GM21360 (cell line): ENCODE data around the gene TDRD10.

Source experiments
- ATAC-seq: cut with Tn5 transposase; IDR thresholded peaks from one replicate; pipeline ENCODE4 v1.9.1; 2021; ENCODE audit warnings: mild to moderate bottlenecking, moderate library complexity; ENCODE audit not compliant: unreplicated experiment

Gene TDRD10

DNA sequence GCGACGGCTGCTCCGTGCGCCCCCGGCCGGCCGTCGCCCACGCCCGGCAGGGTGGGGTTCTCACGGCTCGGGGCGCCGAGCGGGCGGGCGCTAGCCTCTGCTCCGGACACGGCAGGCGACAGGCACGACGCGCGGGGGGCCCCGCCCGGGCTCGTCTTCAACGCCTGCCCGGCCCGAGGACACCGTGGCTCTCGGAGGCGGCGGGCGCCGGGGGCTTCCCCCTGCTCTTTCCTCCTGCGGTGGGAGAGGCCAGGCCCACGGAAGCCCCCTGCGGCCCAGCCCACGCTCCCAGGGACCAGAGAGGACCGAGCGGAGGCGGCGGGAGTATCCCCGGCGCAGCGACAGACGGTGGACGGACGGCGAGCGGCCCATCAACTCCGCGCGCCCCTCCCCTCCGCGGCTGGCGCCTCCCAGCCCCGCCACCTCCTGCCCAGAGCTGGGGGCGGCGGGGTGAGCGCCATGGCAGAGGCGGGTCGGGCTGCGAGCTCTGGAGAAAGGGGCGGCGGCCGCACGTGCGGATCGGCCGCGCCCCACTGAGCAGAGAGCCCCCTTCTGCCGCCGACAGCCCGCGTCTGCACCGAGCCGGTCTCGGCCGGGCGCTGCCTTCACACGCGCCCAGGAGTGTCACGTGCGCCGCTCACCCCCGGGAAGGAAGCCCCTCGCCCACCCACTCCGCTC, at the start of gene TDRD10, which contains the start of gene SHE:
TDRD10 (plus strand) TSS at position 154 of the 678 bp plus-strand sequence. CDS start 4,685 bp downstream, outside the sequence.
SHE (minus strand) TSS at position 347 of the 678 bp plus-strand sequence. CDS start 386 bp downstream, outside the sequence.
- no peak for ATAC-seq

DNA sequence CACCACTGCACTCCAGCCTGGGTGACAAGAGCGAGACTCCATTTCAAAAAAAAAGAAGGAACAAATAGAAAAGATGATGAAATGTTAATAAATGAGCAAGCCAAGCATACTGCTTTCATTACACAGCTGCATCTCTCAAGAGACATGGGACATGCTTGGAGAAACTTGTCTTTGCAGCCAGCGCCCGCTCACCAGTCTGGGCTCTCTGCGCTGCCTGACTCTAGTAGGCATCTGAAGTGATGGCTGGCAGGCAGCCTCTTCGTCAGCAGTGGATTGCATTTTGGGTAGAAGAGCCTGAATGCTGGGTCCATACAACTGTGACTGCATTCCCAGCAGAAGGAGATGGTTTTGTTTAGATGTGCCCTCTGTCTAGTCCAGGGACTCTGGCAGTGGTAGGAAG, 48.9 kb upstream of the TDRD10 start:
- no peak for ATAC-seq

GRCh38 chr1:154453574-154454352, 48.3 kb upstream of the TDRD10 start:
- no peak for ATAC-seq

DNA sequence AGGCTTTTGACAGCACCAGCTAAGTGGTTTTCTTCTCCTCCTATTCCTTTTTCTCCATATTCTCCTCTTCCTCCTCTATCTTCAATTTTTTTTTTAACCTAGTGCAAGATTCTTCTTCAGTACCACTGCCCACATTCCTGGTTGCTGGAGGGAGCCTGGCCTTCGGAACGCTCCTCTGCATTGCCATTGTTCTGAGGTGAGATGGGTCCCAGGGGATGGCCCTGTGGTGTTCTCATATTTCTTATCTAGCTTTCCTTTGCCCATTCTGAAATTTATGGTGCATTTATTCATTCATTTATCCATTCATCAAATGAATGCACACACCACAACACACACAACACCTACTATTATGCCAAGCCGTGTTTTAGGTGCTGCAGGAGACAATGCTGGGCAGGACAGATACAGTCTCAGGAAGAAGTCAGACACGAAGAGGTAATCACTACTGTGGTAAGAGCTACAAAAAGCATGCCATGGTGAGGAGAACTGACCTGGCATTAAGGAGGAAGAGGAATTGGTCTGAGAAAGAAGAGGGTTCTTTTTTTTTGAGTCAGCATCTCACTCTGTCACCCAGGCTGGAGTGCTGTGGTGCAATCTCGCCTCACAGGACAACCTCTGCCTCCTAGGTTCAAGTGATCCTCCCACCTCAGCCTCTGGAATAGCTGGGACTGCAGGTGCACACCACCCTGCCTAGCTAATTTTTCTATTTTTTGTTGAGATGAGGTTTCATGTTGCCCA, 47.5 kb upstream of the TDRD10 start:
- no peak for ATAC-seq

DNA sequence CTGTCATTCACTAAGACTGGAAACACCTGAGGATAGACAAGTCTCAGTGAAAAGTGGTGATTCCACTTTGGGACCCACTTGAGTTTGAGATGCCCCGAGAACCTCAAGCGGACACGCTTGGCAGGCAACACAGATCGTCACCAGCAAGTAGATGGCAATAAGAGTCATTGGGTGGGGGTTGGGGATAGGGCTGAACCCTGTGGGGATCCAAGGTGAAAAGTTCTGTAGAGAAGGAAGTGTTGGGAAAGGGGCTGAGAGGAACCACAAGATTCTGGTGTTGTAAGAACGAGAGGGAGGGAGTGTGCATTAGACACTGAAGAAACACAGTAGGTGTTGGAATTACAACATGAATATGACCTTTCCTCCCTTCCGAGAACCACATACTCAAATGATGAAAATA, 45.4 kb upstream of the TDRD10 start:
- no peak for ATAC-seq

- ATAC-seq: no peak
Observed at GRCh38 chr1:154459080-154459479, 42.9 kb upstream of the TDRD10 start.

GRCh38 chr1:154460695-154461260, 41.2 kb upstream of the TDRD10 start:
- no peak for ATAC-seq

DNA sequence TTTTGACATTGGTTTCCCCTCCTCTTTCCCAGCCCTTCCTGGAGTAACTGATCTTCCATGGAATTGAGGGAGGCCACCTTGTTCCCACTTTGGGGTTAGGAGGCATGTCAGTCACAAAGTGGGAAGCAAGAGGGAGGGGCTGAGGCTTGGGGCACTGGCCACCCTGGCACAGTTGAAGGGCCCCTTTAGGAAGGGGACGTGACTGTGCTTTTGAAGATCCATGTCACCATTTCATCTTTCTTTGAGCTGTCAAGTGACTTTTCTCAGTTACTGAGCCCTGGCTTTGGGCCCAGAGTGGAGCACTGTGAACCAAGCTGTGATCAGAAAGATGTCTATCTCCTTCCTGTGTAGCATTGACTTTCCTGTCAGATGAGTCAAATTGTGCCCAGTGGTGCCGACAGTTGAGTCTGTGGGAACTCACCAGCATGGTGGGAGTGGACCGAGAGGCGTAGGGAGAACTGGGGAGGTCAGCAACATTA, 38.5 kb upstream of the TDRD10 start:
- ATAC-seq: no peak

DNA sequence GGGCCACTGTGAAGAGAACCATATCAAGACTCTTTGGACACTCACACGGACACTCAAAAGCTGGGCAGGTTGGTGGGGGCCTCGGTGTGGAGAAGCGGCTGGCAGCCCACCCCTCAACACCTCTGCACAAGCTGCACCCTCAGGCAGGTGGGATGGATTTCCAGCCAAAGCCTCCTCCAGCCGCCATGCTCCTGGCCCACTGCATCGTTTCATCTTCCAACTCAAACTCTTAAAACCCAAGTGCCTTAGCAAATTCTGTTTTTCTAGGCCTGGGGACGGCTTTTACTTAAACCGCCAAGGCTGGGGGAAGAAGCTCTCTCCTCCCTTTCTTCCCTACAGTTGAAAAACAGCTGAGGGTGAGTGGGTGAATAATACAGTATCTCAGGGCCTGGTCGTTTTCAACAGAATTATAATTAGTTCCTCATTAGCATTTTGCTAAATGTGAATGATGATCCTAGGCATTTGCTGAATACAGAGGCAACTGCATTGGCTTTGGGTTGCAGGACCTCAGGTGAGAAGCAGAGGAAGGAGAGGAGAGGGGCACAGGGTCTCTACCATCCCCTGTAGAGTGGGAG, 36.3 kb upstream of the TDRD10 start:
- no peak for ATAC-seq

DNA sequence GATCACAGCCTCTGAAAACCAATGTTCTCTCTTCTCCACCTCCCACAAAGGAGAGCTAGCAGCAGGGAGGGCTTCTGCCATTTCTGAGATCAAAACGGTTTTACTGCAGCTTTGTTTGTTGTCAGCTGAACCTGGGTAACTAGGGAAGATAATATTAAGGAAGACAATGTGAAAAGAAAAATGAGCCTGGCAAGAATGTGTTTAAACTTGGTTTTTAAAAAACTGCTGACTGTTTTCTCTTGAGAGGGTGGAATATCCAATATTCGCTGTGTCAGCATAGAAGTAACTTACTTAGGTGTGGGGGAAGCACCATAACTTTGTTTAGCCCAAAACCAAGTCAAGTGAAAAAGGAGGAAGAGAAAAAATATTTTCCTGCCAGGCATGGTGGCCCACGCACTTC, 35.8 kb upstream of the TDRD10 start:
- ATAC-seq: no peak

DNA sequence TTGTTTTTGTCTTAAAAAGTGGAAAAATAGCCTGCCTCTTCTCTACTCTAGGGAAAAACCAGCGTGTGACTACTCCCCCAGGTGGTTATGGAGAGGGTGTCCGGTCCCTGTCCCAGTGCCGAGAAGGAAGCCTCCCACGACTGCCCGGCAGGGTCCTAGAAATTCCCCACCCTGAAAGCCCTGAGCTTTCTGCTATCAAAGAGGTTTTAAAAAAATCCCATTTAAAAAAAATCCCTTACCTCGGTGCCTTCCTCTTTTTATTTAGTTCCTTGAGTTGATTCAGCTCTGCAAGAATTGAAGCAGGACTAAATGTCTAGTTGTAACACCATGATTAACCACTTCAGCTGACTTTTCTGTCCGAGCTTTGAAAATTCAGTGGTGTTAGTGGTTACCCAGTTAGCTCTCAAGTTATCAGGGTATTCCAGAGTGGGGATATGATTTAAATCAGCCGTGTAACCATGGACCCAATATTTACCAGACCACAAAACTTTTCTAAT, 35.0 kb upstream of the TDRD10 start:
- no peak for ATAC-seq

DNA sequence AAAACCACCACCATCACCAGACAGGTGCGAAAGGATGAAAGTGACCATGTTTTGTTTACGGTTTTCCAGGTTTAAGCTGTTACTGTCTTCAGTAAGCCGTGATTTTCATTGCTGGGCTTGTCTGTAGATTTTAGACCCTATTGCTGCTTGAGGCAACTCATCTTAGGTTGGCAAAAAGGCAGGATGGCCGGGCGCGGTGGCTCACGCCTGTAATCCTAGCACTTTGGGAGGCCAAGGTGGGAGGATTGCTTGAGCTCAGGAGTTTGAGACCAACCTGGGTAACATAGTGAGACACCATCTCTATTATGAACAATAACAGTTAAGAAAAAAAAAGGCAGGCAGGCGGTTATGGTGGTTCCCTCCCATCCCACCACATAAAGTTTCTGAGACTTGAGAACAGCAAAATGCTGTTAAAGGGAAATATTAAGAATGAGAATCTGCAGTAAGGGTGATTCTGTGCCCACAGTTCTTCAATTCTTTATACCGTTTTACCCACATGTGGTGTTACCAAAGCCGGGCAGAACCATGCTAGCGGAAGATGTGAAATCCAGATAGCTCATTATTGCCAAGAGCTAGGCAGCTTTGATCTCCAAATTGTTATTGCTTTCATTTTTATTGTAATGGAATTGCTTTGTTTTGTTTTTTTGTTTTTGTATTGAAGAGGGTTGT, 34.5 kb upstream of the TDRD10 start:
- ATAC-seq: no peak

DNA sequence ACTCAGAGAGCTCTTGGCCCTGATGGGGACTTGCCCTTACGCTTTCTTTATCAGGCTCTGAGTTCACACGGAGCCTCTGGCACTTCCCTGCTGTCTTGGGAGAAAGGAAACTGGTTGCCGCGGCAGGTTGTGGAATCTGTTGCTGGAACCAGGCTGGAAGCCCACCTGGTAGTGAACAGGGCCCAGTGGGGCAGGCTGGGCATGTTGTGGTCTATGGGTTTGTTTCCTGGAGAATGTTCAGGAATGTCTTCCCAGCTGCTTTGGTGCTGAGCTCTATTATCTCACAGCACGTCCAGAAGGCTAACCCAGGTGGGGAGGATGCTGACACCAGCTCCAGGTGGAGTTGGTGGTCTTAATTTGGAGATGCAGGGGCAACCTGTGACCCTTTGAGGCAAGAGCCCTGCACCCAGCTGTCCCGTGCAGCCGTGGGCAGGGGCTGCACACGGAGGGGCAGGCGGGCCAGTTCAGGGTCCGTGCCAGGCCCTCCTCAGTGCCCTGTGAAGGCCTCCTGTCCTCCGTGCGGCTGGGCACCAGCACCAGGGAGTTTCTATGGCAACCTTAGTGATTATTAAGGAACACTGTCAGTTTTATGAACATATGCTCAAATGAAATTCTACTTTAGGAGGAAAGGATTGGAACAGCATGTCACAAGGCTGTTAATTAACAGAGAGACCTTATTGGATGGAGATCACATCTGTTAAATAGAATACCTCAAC, 33.3 kb upstream of the TDRD10 start:
- no peak for ATAC-seq

DNA sequence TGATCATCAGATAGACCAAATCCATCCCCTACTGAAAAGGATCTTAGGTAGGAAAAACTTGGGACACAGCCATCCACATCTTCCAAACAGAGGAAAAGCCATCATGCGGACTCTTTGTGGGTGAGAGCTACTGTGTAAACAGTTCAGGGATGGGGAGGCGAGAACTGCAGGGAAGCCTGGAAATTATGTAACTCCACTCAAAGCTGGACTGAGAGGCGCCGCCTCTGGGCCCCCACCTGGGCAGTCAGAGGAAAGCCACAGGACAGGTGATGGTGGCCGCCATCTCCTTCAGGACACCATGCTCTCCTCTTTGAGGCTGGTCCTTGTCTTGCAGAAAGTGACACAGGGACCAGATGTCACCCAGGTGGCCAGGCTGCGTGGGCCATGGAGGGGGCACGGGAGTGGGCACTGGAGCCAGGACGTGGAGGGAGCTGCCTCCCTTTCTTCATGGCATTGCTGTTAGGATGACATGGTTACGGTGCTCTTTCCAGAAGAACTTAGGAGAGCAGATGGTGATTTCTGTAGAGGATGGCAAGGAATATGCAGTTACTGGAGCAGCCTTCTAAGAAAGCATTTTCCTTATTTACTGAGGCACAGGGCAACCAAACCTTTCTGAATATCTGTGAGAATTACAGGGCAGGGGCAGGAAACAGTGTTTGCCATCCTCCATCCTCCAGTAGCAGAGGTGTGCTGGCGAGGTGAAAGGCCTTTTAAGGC, 32.0 kb upstream of the TDRD10 start:
- ATAC-seq: no peak

GRCh38 chr1:154471304-154471703, 30.7 kb upstream of the TDRD10 start:
- ATAC-seq: no peak

DNA sequence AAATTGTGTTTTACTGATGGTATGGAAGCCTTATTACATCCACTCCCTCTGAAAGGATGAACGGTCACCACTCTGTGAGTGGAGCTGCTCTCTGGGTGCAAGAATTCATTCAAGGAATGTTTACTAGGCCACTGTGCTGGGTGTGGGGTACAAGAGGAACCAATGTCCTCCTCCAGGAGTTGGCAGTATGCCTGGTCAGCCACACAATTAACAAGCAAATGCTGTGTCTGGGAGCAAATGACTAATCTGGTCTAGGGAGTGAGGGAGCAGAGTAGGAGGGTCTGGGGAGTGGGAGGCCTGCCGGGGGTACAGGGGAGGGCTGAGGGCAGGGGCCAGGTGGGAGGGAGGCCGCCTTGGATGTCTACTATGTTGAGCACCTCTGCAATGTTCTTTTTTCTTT, 27.2 kb upstream of the TDRD10 start:
- no peak for ATAC-seq

- ATAC-seq: no peak
Observed at GRCh38 chr1:154476791-154477190, 25.2 kb upstream of the TDRD10 start.

DNA sequence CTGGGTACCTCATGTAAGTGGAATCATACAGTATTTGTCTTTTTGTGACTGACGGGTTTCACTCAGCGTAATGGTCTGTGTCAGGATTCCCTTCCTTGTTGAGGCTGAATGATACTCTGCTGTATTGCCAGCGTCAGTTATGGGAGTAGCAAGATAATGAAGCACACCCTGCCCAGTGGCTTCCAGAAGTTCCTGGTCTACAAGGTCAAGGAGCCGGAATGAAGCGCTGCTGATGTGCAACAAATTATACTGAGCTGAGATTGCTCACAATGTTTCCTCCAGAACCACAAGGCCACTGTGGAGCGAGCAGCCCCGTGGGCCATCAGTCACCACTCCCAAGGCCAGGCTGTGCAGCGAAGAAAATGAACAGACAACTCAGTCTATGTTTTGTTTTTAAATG, 24.0 kb upstream of the TDRD10 start:
- ATAC-seq: no peak

DNA sequence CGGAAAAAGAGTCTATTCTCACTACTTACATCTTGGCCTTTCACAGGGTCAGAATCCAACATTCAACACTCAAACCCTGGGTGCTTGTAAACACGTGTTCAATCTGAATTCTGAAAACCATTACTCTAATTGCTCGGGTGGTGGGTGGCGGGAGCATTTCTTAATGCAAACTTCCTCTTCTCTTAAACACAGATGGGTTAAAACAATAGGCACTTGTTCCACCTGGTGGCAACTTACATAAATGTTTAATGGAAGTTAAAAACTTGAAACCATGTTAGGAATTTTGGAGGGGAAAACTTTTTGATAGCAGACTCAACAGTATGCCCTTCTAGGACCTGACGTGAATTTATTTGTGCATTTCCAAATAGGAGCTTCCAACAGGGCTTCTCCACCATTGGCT, 23.4 kb upstream of the TDRD10 start:
- ATAC-seq: no peak
